ENCODE results near the gene NHLRC2. TPM values are rescaled to one million over a fixed set of nuclear protein-coding genes. Genes with fewer than 3 reads are reported as not detected.

Gene NHLRC2
- total RNA-seq, 1 experiment from 2014 or later = 39.8 TPM

GRCh38 chr10:113922787-113923570, 68.5 kb downstream of the NHLRC2 start:
- no TSS peak for BruUV-seq (replicated peaks)
- peaks cover 1% of the 10 kb centered on the region for H3K36me3 Mint-ChIP-seq (ENCODE audit: insufficient read depth, unreplicated experiment)
- no peak overlapping the region for H3K27ac Mint-ChIP-seq (ENCODE audit: low read depth, unreplicated experiment)
- H3K4me1 Mint-ChIP-seq (ENCODE audit: insufficient read depth, unreplicated experiment) = peaks cover 6% of the 10 kb centered on the region
- DNase-seq (ENCODE audit: unreplicated experiment) = no peak
- ChIA-PET CTCF (interaction anchor here (0.6 kb wide), 2 partner anchors 29 to 187 kb away, joined by 3 to 4 read pairs; no protein-coding TSS in a partner anchor), POLR2A (interaction anchor here (0.7 to 1.8 kb wide), 3 partner anchors 10 to 138 kb away, joined by 3 to 6 read pairs (median 3); no protein-coding TSS in a partner anchor)
- TF ChIP-seq CTCF (IDR thresholded peaks at IDR 0.05; ENCODE audit: unreplicated experiment) = no peak
- H3K9me3 Mint-ChIP-seq (ENCODE audit: unreplicated experiment) = no peaks in the 10 kb centered on the region
- H3K27me3 Mint-ChIP-seq (ENCODE audit: insufficient read depth, unreplicated experiment) = no peaks in the 10 kb centered on the region
- intact Hi-C loops (cut with micrococcal nuclease) = no loop called here
- no peak overlapping the region for H3K4me3 Mint-ChIP-seq (ENCODE audit: unreplicated experiment)

- Mint-ChIP-seq H3K36me3 (ENCODE audit: insufficient read depth, unreplicated experiment) (no peaks in the 10 kb centered on the region), H3K27ac (ENCODE audit: low read depth, unreplicated experiment) (no peak overlapping the region), H3K27me3 (ENCODE audit: insufficient read depth, unreplicated experiment) (no peaks in the 10 kb centered on the region), H3K9me3 (ENCODE audit: unreplicated experiment) (no peaks in the 10 kb centered on the region), H3K4me1 (ENCODE audit: insufficient read depth, unreplicated experiment) (peaks cover 6% of the 10 kb centered on the region), H3K4me3 (ENCODE audit: unreplicated experiment) (no peak overlapping the region)
- intact Hi-C loops (cut with micrococcal nuclease) = no loop called here
- ChIA-PET POLR2A (no interaction called here), CTCF (no interaction called here)
- DNase-seq (ENCODE audit: unreplicated experiment) = no peak
- BruUV-seq (replicated peaks) = no TSS peak
- no peak for TF ChIP-seq CTCF (IDR thresholded peaks at IDR 0.05; ENCODE audit: unreplicated experiment)
Observed at GRCh38 chr10:113924186-113924585, 69.7 kb downstream of the NHLRC2 start.

GRCh38 chr10:113924664-113925063, 70.2 kb downstream of the NHLRC2 start:
- H3K4me3 Mint-ChIP-seq (ENCODE audit: unreplicated experiment) = no peak overlapping the region
- no peak for TF ChIP-seq CTCF (IDR thresholded peaks at IDR 0.05; ENCODE audit: unreplicated experiment)
- no peaks in the 10 kb centered on the region for H3K9me3 Mint-ChIP-seq (ENCODE audit: unreplicated experiment)
- ChIA-PET POLR2A (no interaction called here), CTCF (no interaction called here)
- H3K36me3 Mint-ChIP-seq (ENCODE audit: insufficient read depth, unreplicated experiment) = no peaks in the 10 kb centered on the region
- peaks cover 6% of the 10 kb centered on the region for H3K4me1 Mint-ChIP-seq (ENCODE audit: insufficient read depth, unreplicated experiment)
- no peaks in the 10 kb centered on the region for H3K27me3 Mint-ChIP-seq (ENCODE audit: insufficient read depth, unreplicated experiment)
- intact Hi-C loops (cut with micrococcal nuclease) = no loop called here
- DNase-seq (ENCODE audit: unreplicated experiment) = no peak
- no peak overlapping the region for H3K27ac Mint-ChIP-seq (ENCODE audit: low read depth, unreplicated experiment)
- BruUV-seq (replicated peaks) = no TSS peak

- TF ChIP-seq CTCF (IDR thresholded peaks at IDR 0.05; ENCODE audit: unreplicated experiment) = no peak
- intact Hi-C loops (cut with micrococcal nuclease) = no loop called here
- H3K36me3 Mint-ChIP-seq (ENCODE audit: insufficient read depth, unreplicated experiment) = no peaks in the 10 kb centered on the region
- no peak overlapping the region for H3K4me3 Mint-ChIP-seq (ENCODE audit: unreplicated experiment)
- CTCF ChIA-PET = no interaction called here
- DNase-seq (ENCODE audit: unreplicated experiment) = no peak
- no peaks in the 10 kb centered on the region for H3K27me3 Mint-ChIP-seq (ENCODE audit: insufficient read depth, unreplicated experiment)
- H3K4me1 Mint-ChIP-seq (ENCODE audit: insufficient read depth, unreplicated experiment) = no peaks in the 10 kb centered on the region
- no peaks in the 10 kb centered on the region for H3K9me3 Mint-ChIP-seq (ENCODE audit: unreplicated experiment)
- BruUV-seq (replicated peaks) = no TSS peak
- POLR2A ChIA-PET = no interaction called here
- no peak overlapping the region for H3K27ac Mint-ChIP-seq (ENCODE audit: low read depth, unreplicated experiment)
Observed at GRCh38 chr10:113927440-113927839, 73.0 kb downstream of the NHLRC2 start.
